Thoracic aorta (tissue), 2 donors: Measurements from ENCODE around the gene BANP. TPM values are rescaled to one million over a fixed set of nuclear protein-coding genes. Genes with fewer than 3 reads are reported as not detected.
"Not testable (repeated sequence)": the region's sequence is repeated elsewhere in the genome, so short reads cannot be mapped to it uniquely, and the experiment has no call there.

Experiments used
- ATAC-seq: fragments of 150-250 bp; one replicate; pipeline ENCODE4 v1.8.0; 2017; ENCODE audit warnings: low read depth; ENCODE audit not compliant: insufficient number of reproducible peaks, low FRiP score
- DNase-seq: peaks from one replicate; pipeline ENCODE4 v3.0.0-alpha.2; 2020; ENCODE audit warnings: low spot score
- H3K27ac ChIP-seq, 2 donors: fragments of 200-600 bp; sonication (generic); 1 replicate in 1 of 2; 2 replicates in 1 of 2; pipeline ENCODE4 v1.5.1; 2016; ENCODE audit warnings: mild to moderate bottlenecking in 2 of 2, moderate library complexity in 2 of 2
- H3K27me3 ChIP-seq: fragments of 200-600 bp; sonication (generic); replicated peaks from 2 replicates; pipeline ENCODE4 v1.6.0; 2016; ENCODE audit warnings: mild to moderate bottlenecking; ENCODE audit not compliant: insufficient read depth
- H3K36me3 ChIP-seq: fragments of 200-600 bp; sonication (generic); one replicate; pipeline ENCODE4 v1.5.1; 2016
- H3K4me1 ChIP-seq, 2 donors: fragments of 200-600 bp; sonication (generic); 1 replicate in 1 of 2; 2 replicates in 1 of 2; pipeline versions ENCODE4 v1.5.1 to v1.6.0; 2016; ENCODE audit warnings: low read depth in 2 of 2, mild to moderate bottlenecking in 1 of 2; ENCODE audit not compliant: control insufficient read depth in 1 of 2
- H3K4me3 ChIP-seq: fragments of 200-600 bp; sonication (generic); 2 replicates; pipeline ENCODE4 v1.5.1; 2016; ENCODE audit warnings: mild to moderate bottlenecking
- H3K9me3 ChIP-seq: fragments of 200-600 bp; sonication (generic); 2 replicates; pipeline ENCODE4 v1.5.1; 2016
- total RNA-seq, 2 donors: library from RNA; depleted of rRNA; stranded (reverse); fragments of >200 nt; gene quantifications; one replicate each; pipeline versions ENCODE4 v1.1.0 to v1.2.3, GENCODE V29; 2016
- TF ChIP-seq, protein P1 (sequence below): fragments of 200-600 bp; sonication (generic); IDR thresholded peaks from one replicate; pipeline ENCODE4 v1.5.1; 2019; ENCODE audit warnings: antibody characterized with exemption

The BANP gene
- total RNA-seq, 2 donors from 2014 or later = 18.6 to 21.8 TPM

DNA sequence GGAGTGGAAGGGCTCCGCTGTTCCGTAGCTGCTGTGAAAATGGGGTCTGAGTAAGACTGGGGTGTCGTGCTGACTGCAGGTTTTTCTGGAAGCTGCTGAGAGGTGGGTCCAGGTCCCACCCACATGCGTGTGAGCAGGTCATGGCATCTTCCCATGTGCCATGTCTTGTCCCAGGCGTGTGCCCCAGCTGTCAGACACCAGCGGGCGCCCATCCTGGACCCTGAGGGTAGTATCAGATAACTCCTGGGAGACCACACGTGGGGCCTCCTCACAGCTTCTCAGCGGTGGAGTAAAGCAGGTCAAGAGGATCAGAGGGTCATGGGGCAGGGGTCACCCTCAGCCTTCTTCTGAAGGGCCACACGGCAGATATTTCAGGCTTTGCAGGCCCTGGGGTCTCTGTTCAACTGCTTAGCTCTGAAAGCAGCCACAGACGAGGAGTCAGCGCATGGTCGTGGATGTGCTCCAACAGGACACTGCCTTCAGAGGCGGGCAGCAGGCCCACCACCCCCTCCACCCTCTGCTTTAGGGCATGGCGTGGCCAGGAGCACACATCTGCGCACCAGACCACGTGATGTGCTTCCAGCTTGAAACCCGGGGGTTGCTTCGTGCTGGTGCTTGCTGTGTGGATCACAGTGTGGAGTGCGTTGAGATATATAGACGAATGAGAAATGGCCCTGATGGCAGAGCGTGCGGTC is 68.7 kb downstream of the BANP start:
- DNase-seq (no peak), ATAC-seq (no peak)
- Histone ChIP-seq H3K27me3 (no peaks in the 10 kb centered on the region), H3K9me3 (no peaks in the 10 kb centered on the region), H3K27ac (no peak overlapping the region), H3K36me3 (peaks cover 5% of the 10 kb centered on the region), H3K4me1 (peaks cover 0 to 3% of the 10 kb centered on the region in 2 donors), H3K4me3 (no peak overlapping the region)
- TF ChIP-seq, protein P1, sequence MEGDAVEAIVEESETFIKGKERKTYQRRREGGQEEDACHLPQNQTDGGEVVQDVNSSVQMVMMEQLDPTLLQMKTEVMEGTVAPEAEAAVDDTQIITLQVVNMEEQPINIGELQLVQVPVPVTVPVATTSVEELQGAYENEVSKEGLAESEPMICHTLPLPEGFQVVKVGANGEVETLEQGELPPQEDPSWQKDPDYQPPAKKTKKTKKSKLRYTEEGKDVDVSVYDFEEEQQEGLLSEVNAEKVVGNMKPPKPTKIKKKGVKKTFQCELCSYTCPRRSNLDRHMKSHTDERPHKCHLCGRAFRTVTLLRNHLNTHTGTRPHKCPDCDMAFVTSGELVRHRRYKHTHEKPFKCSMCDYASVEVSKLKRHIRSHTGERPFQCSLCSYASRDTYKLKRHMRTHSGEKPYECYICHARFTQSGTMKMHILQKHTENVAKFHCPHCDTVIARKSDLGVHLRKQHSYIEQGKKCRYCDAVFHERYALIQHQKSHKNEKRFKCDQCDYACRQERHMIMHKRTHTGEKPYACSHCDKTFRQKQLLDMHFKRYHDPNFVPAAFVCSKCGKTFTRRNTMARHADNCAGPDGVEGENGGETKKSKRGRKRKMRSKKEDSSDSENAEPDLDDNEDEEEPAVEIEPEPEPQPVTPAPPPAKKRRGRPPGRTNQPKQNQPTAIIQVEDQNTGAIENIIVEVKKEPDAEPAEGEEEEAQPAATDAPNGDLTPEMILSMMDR = no peak

DNA sequence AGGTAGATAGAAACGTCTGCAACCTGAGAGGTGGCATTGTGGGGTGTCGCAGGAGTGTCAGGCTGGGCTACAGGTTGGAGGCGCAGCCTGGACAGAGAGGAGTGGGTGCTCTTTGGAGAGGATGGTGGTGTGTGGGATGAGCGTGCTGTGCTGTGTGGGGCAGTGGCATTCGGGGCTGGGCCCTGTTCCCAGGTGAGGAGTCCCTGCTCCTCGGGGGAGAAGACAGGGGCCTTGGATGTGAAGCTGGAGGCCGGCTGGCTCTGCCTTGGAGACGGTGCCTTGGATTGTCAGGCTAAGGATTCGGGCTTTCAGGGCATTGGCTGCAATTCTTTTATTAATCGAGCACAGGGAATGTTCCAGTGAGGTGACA is 69.3 kb downstream of the BANP start:
- DNase-seq = no peak
- H3K36me3 ChIP-seq = peaks cover 5% of the 10 kb centered on the region
- no peak overlapping the region for H3K4me3 ChIP-seq
- H3K9me3 ChIP-seq = no peaks in the 10 kb centered on the region
- peaks cover 0 to 3% of the 10 kb centered on the region in 2 donors for H3K4me1 ChIP-seq
- H3K27ac ChIP-seq = no peak overlapping the region
- TF ChIP-seq, protein P1 = no peak
- no peaks in the 10 kb centered on the region for H3K27me3 ChIP-seq
- ATAC-seq = no peak

DNA sequence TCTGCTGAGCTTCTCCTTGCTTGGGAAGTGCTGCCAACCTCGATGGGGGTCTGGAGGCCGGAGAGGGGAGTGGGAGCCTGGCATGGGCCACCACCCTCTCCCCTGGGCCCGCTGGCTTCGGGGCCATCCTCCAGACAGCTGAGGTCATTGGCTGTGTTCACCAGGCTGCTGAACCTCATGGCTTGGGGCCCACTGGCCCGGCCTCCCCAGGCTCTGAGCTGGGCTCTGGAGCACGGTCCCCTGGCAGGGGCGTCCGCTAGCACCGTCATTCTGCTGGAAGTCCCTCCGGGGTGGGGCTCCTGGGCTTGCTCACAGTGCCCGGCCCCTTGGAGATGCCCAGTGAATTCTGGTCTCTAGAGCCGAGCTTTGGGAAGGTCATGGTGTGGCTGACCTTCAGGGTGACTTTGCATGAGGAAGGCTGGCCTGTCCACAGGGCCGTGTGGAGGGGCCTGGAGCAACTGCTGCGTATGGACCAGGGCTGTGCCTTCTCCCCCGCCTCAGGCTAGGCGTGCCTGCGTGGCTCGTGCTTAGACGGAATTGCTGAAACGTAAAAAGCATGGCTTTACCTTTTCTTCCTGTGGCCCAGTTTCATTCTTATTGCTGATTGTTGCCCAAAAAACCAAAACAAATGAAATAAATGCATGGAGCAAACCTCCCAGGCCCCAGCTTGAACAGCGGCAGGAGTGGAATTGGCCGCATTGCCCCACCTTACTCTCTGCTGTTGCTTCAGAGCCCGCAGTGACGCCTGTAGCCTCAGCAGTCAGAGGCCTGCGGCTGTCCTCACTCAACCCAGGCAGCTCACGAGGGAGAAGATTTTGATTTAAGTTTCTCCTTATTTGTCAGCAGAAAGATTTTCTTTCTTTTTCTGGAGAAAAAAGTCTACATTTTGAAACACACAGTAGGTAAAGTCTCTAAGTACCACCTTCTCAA is 70.1 kb downstream of the BANP start:
- not testable (repeated sequence) for ATAC-seq, H3K9me3 ChIP-seq, H3K27ac ChIP-seq, H3K36me3 ChIP-seq, H3K4me3 ChIP-seq, H3K4me1 ChIP-seq, DNase-seq, H3K27me3 ChIP-seq

DNA sequence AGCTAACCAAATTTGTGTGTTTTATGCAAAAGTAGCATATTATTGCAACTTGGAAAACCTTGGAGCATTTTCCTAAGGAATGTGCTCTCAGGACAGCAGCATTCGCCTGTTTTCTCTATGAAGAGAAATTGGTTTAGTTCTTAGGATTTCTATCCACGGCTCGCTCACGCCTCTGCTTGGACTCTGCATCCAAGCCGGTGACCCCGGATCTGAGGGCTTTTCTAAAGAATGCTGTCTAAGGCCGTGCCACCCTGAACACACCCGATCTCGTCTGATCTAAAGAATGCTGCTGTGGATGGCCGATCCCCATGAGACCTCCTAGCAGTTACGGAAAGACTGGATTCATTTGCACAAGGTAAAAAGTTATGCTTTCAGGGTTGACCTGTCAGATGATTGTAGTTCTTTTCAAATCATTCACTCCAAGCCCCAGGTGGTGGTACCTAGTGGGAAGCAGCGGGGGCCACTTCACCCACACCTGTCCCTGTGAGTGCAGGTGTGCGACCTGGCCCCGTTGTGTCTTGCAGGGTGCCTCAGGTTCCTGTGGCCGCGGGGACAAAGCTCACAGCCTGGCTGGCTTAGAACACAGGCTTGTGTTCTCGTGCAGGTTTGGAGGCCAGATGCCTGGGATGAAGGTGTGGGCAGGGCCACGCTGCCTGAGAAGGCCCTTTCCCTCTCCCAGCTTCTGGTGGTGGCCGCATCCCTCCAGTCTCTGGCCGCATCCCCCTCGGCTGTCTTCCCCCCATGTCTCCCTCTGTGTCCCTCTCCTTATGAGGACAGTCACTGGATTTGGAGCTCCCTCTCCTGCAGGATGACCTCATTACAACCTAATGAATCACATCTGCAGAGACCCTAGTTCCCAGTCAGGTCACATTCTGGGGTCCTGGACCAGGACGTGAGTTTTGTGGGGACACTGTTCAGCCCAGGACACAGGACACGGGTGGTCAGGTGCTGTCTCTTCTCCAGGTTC is 71.1 kb downstream of the BANP start:
- H3K4me1 ChIP-seq = peaks cover 0 to 3% of the 10 kb centered on the region in 2 donors
- H3K9me3 ChIP-seq = no peaks in the 10 kb centered on the region
- ATAC-seq = no peak
- peaks cover 7% of the 10 kb centered on the region for H3K36me3 ChIP-seq
- TF ChIP-seq, protein P1 = no peak
- H3K27me3 ChIP-seq = no peaks in the 10 kb centered on the region
- H3K4me3 ChIP-seq = no peak overlapping the region
- no peak for DNase-seq
- H3K27ac ChIP-seq = no peak overlapping the region

DNA sequence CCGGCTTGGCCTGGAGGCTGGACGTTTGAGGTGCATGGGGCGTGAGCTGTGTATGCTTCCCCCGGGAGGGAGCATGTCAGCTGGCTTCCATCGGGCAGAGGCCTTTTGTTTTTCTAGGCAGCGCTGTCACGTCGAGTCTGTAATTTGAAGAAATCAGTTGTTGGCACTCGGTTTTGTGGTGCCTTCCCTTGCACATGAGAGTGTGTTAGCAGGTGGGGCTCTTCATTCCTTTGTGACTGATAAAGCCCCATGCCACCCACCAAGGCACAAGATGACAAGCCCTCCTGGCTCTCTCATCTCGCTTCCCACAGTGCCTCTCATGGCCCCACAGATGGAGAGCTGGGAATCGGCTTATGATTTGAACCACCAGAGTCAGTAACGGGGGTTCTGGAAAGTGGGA is 72.1 kb downstream of the BANP start:
- DNase-seq = no peak
- TF ChIP-seq, protein P1 = no peak
- no peak overlapping the region for H3K4me3 ChIP-seq
- ATAC-seq = no peak
- peaks cover 0 to 3% of the 10 kb centered on the region in 2 donors for H3K4me1 ChIP-seq
- no peaks in the 10 kb centered on the region for H3K9me3 ChIP-seq
- H3K36me3 ChIP-seq = peaks cover 14% of the 10 kb centered on the region
- no peaks in the 10 kb centered on the region for H3K27me3 ChIP-seq
- no peak overlapping the region for H3K27ac ChIP-seq
